ENCODE measurements around the gene DENR. TPM values are rescaled to one million over a fixed set of nuclear protein-coding genes. Genes with fewer than 3 reads are reported as not detected.

The DENR gene
- 50.2 to 58.0 TPM (median 54.6 TPM) in 5 replicates for total RNA-seq (2022; extraction: Qiagen RNA extraction)

DNA sequence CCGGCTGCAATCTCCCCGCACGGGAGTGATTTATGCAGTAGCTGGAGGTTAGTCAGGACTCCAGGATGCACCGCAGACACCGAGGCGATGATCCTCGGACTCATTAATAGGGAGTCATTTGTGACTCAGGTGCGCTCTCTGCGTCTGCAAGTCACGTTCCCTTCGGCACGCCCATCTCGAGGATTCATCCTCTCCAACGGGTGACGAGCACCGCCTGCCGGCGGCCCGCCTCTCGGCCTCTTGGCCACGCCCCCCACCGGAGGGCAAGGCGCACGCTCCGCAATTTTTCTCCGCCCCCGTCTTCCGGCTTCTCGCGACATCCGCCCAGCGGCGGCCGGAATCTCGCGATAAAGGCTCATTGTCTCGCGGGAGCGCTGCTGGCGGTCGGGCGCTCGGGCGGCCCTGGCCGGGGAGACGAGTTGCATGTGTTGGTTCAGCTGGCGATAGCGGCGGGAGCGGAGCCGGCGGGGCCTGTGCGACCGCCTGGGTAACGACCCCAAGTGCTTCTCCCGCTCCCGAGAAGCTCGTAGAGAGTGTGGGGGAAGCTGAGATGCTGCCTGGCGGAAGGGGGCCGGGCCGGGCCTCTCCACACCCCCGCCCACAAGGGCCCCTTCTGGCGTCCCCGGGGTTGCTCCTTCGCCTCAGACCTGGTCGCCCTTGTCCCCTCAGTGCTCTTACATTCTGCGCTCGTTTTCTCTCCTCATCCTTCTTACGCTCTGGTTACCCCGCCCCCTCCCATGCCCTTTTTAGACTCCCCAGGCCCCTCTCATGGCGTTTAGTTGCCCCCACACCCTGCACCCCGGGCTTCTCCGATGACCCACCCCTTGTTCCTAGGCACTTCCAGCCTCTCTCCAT, at the start of gene DENR:
DENR (plus strand) TSS at position 361 of the 855 bp plus-strand sequence. CDS start 878 bp downstream, outside the sequence.

GRCh38 chr12:122702890-122703611, 49.6 kb upstream of the DENR start, which contains the start of gene HCAR2:
HCAR2 (minus strand) TSS chr12:122703357; CDS start chr12:122703283, 74 bp downstream.

DNA sequence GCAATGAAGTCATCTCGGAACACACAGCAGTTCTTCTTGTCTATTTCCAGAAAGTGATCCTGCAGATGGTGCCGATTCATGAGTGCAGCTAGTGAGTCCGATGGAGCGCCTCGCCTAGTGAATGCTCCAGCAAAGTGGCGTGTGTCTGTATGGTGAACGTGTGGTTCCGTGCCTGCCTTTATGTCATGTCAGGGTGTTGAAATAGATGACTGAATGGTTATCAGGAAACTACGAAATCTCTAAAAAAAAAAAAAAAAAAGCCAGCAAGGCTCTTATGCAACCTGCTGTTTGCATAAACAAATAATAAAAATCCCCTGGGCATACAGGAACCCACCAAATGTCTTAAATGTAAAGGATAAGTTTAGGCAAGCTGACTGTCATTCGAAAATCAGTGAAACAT, 36.0 kb upstream of the DENR start, which contains the start of gene HCAR3:
HCAR3 (minus strand) TSS at position 154 of the 400 bp plus-strand sequence; CDS start at position 80, 74 bp downstream.

DNA sequence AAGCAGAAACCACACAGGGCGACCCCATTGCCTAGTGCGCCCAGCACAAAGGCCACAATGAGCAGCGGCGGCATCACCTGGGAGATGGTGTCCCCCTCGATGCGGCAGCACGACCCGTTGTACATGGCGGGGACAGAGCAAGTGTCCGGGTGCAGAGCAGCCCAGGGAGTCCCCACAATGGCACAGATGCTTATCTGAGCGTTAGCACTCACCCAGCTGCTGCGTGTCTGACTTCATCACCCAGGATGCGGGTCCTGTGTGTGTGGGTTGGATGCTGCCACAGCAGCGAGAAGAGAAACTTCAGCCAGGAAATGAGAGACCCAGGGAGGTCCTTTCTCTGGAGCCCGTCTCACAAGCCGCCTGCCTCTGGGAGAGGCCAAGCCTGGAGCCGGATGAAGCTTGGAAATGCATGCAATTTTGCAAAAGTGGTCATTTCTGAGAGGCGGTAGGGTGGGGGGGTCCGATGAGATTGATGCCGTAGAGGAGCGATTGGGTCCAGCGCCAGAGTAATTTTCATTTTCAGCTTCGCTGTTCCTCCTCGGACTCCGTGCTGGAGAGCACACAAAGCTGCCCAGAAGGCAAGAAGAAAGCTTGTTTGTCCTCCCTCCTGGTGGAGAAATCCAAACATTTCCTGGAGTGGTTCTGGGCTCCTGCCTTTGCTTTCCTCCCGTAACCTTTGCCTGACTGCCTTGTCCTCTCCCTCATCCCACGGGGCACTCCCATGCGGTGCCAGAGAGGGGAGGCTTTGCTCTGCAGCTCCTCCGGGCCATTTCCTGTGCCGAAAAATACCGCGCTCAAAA, 22.2 kb upstream of the DENR start, which contains the start of gene HCAR1:
HCAR1 (minus strand) TSS at position 630 of the 800 bp plus-strand sequence; CDS start at position 125, 505 bp downstream.

Other genes starting within 250 kb of the DENR start
- gene RSRC2, start 225.9 kb upstream of the DENR start, total RNA-seq (2022; extraction: Qiagen RNA extraction), result 46.8 to 79.5 TPM (median 58.3 TPM) in 5 replicates
- 20.4 to 24.6 TPM (median 22.8 TPM) in 5 replicates for gene KNTC1, start 225.6 kb upstream of the DENR start, total RNA-seq (2022; extraction: Qiagen RNA extraction)
- gene HCAR2, start 49.5 kb upstream of the DENR start, total RNA-seq (2022; extraction: Qiagen RNA extraction), result 0.07 to 0.11 TPM (median 0.09 TPM) in 4 of 5 replicates, not detected in the other
- 0.15 TPM in 1 of 5 replicates, not detected in the others for gene HCAR3, start 36.0 kb upstream of the DENR start, total RNA-seq (2022; extraction: Qiagen RNA extraction)
- 0.02 to 0.06 TPM (median 0.05 TPM) in 3 of 5 replicates, not detected in the others for gene HCAR1, start 22.0 kb upstream of the DENR start, total RNA-seq (2022; extraction: Qiagen RNA extraction)
- gene CCDC62, start 21.7 kb downstream of the DENR start, total RNA-seq (2022; extraction: Qiagen RNA extraction), result 0.06 to 0.07 TPM in 2 of 5 replicates, not detected in the others
- gene HIP1R, start 82.6 kb downstream of the DENR start, total RNA-seq (2022; extraction: Qiagen RNA extraction), result 20.7 to 28.2 TPM (median 26.3 TPM) in 5 replicates
- gene VPS37B, start 143.3 kb downstream of the DENR start, total RNA-seq (2022; extraction: Qiagen RNA extraction), result 26.6 to 31.8 TPM (median 29.3 TPM) in 5 replicates
- 10.2 to 12.8 TPM (median 11.7 TPM) in 5 replicates for gene ABCB9, start 213.6 kb downstream of the DENR start, total RNA-seq (2022; extraction: Qiagen RNA extraction)
- gene OGFOD2, start 222.4 kb downstream of the DENR start, total RNA-seq (2022; extraction: Qiagen RNA extraction), result 11.0 to 19.9 TPM (median 19.4 TPM) in 5 replicates
- 207 to 258 TPM (median 250 TPM) in 5 replicates for gene ARL6IP4, start 227.9 kb downstream of the DENR start, total RNA-seq (2022; extraction: Qiagen RNA extraction)

Measured in A549 treated with Mapracorat at 1 μM for 4 hours (cell line).